Natural killer cell (primary cell): ENCODE measurements around the gene SLC38A1. TPM values are rescaled to one million over a fixed set of nuclear protein-coding genes. Genes with fewer than 3 reads are reported as not detected.
A peak's percentile ranks its signal among the peaks of the same experiment; 100 is the strongest.

Experiments used
- ATAC-seq, 3 donors: fragments of 150-1000 bp in 2 of 3; fragments of 200-7000 bp in 1 of 3; cut with Tn5 transposase; 1 replicate in 1 of 3; 2 replicates in 2 of 3; pipeline ENCODE4 v1.10.0; 2021; ENCODE audit warnings: mild to moderate bottlenecking in 2 of 3, moderate library complexity in 2 of 3
- DNase-seq, 2 donors: peaks; one replicate each; pipeline versions ENCODE4 v3.0.0 to v3.0.0-alpha.2; 2013 to 2021; ENCODE audit warnings: mixed read lengths in 1 of 2
- H3K27ac ChIP-seq: one replicate; pipeline ENCODE4 v1.5.1; 2013; ENCODE audit warnings: mild to moderate bottlenecking, low read length
- H3K27me3 ChIP-seq: one replicate; pipeline ENCODE4 v1.6.1; 2013; ENCODE audit warnings: low read length; ENCODE audit not compliant: control insufficient read depth, insufficient read depth
- H3K36me3 ChIP-seq: one replicate; pipeline ENCODE4 v1.6.1; 2013; ENCODE audit warnings: low read length; ENCODE audit not compliant: control insufficient read depth, insufficient read depth
- H3K4me1 ChIP-seq: one replicate; pipeline ENCODE4 v1.6.1; 2013; ENCODE audit warnings: low read length; ENCODE audit not compliant: control insufficient read depth, insufficient read depth
- H3K4me3 ChIP-seq: one replicate; pipeline ENCODE4 v1.5.1; 2013; ENCODE audit warnings: low read length
- H3K9me3 ChIP-seq: one replicate; pipeline ENCODE4 v1.6.1; 2013; ENCODE audit warnings: low read length; ENCODE audit not compliant: control insufficient read depth, insufficient read depth
- H3K27ac Mint-ChIP-seq, 2 donors: one replicate each; pipeline ENCODE4 v1.8.0; 2022; ENCODE audit warnings: mild to moderate bottlenecking in 2 of 2, mixed read lengths in 2 of 2, moderate library complexity in 1 of 2
- H3K27me3 Mint-ChIP-seq, 2 donors: one replicate each; pipeline ENCODE4 v1.8.0; 2022; ENCODE audit warnings: low read depth in 2 of 2, mixed read lengths in 2 of 2
- H3K36me3 Mint-ChIP-seq: one replicate; pipeline ENCODE4 v1.8.0; 2022; ENCODE audit warnings: mixed read lengths
- H3K4me1 Mint-ChIP-seq, 2 donors: one replicate each; pipeline ENCODE4 v1.8.0; 2022; ENCODE audit warnings: mixed read lengths in 2 of 2
- H3K4me3 Mint-ChIP-seq: one replicate; pipeline ENCODE4 v1.8.0; 2022; ENCODE audit warnings: mild to moderate bottlenecking, moderate library complexity, mixed read lengths
- H3K9me3 Mint-ChIP-seq, 2 donors: one replicate each; pipeline ENCODE4 v1.8.0; 2022; ENCODE audit warnings: mixed read lengths in 2 of 2
- WGBS: methylation state at CpG from one replicate; pipeline ENCODE4 v1.1.7; 2013; ENCODE audit warnings: missing lambda C conversion rate; ENCODE audit not compliant: insufficient coverage; 5-methylcytosine and 5-hydroxymethylcytosine counted together
- intact Hi-C: fragments of 100-400 bp; cut with micrococcal nuclease; formaldehyde crosslinking; loops from one replicate; pipeline ENCODE4 v1.14.2; 2022
- total RNA-seq, 4 donors: library from RNA; stranded (reverse); fragments of 120-200 nt in 1 of 4; gene quantifications; one replicate each; pipeline versions ENCODE4 v1.2.3 to v1.2.4, GENCODE V29; 2013 to 2022
- TF ChIP-seq, protein P1 (sequence below): fragments of 200-600 bp; IDR thresholded peaks from one replicate; pipeline ENCODE4 v1.8.0; 2022; ENCODE audit warnings: antibody characterized with exemption

SLC38A1 gene
- total RNA-seq, 3 donors from 2014 or later (not counting 1 experiment from before 2014, with no cell fraction given), result 295 to 385 (median 354) TPM

DNA sequence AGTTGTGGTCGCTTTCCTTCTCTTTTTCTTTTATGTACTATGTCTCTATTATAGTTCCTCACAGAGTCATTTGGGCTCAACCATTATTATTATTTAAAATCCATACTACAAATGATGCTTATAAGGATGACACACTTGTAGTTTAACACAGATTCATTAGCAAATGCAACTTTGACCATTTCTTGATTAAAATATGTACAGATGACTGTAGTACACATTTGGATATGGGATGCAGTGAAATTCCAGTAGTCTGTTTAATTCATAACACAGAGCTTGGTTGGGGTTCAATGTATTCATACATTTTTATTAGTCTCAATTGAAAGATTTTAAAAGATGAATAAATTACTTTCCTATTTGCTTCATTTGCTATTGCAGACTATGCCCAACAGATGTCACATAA, 30.0 kb downstream of the SLC38A1 start:
- TF ChIP-seq, protein P1, sequence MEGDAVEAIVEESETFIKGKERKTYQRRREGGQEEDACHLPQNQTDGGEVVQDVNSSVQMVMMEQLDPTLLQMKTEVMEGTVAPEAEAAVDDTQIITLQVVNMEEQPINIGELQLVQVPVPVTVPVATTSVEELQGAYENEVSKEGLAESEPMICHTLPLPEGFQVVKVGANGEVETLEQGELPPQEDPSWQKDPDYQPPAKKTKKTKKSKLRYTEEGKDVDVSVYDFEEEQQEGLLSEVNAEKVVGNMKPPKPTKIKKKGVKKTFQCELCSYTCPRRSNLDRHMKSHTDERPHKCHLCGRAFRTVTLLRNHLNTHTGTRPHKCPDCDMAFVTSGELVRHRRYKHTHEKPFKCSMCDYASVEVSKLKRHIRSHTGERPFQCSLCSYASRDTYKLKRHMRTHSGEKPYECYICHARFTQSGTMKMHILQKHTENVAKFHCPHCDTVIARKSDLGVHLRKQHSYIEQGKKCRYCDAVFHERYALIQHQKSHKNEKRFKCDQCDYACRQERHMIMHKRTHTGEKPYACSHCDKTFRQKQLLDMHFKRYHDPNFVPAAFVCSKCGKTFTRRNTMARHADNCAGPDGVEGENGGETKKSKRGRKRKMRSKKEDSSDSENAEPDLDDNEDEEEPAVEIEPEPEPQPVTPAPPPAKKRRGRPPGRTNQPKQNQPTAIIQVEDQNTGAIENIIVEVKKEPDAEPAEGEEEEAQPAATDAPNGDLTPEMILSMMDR, result no peak
- H3K27ac ChIP-seq, result no peak overlapping the region
- Mint-ChIP-seq H3K4me1 (peaks cover 68 to 71% of the 10 kb centered on the region in 2 donors), H3K27ac (peak overlapping the region in 1 of 2 donors; percentile 84), H3K9me3 (no peaks in the 10 kb centered on the region), H3K36me3 (no peaks in the 10 kb centered on the region), H3K4me3 (no peak overlapping the region), H3K27me3 (no peaks in the 10 kb centered on the region)
- DNase-seq (no peak), ATAC-seq (no peak)
- no peaks in the 10 kb centered on the region for H3K27me3 ChIP-seq
- intact Hi-C loops, result no loop called here
- H3K4me3 ChIP-seq, result no peak overlapping the region
- WGBS, result 100% methylated on average over 1 of the region's 1 CpG
- peaks cover 3% of the 10 kb centered on the region for H3K4me1 ChIP-seq
- H3K36me3 ChIP-seq, result peaks cover 70% of the 10 kb centered on the region
- no peaks in the 10 kb centered on the region for H3K9me3 ChIP-seq

DNA sequence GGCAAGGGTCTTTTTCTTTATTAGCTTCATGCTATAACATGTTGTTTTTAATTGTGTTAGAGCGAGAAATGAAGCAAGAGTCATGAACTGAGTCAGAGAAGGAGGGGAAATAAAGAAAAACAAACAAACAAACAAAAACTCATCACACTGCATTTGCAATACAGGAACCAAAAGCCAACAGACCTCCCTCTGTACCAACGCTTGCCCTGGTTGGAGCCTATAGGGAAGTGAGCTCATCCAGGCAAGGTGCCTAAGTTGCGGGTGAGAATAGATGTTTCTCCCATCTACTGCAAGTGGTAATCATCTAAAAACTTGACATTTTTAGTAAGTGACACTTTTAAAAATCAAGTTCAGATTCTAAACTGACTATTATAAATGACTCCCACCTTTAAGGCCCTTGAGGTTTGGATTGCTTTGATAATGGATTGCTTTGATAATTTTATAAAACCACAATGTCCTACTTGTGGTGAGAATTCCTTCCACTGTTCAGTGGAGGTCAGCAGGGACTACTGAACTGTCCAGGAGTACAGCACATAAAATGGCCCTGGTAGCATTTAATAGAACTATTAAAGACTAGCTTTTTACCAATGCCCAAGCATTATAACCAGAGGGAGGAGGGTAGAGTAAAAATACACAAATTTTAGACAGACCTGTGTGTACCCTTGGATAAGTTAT, 31.3 kb downstream of the SLC38A1 start:
- no peak overlapping the region for H3K4me3 ChIP-seq
- DNase-seq (no peak), ATAC-seq (no peak)
- H3K9me3 Mint-ChIP-seq, result no peaks in the 10 kb centered on the region
- H3K4me1 Mint-ChIP-seq, result peaks cover 62 to 63% of the 10 kb centered on the region in 2 donors
- no peaks in the 10 kb centered on the region for H3K27me3 ChIP-seq
- intact Hi-C loops, result no loop called here
- H3K4me1 ChIP-seq, result peaks cover 3% of the 10 kb centered on the region
- TF ChIP-seq, protein P1, result no peak
- peak overlapping the region in 1 of 2 donors; percentile 84 for H3K27ac Mint-ChIP-seq
- no peak overlapping the region for H3K27ac ChIP-seq
- H3K36me3 ChIP-seq, result peaks cover 67% of the 10 kb centered on the region
- H3K27me3 Mint-ChIP-seq, result no peaks in the 10 kb centered on the region
- no peaks in the 10 kb centered on the region for H3K36me3 Mint-ChIP-seq
- no peak overlapping the region for H3K4me3 Mint-ChIP-seq
- no peaks in the 10 kb centered on the region for H3K9me3 ChIP-seq
- WGBS, result 71% methylated on average over 2 of the region's 3 CpGs

- H3K9me3 Mint-ChIP-seq, result no peaks in the 10 kb centered on the region
- H3K4me3 Mint-ChIP-seq, result peak overlapping the region; percentile 22
- H3K4me1 Mint-ChIP-seq, result peaks cover 52 to 65% of the 10 kb centered on the region in 2 donors
- Histone ChIP-seq H3K4me3 (no peak overlapping the region), H3K9me3 (no peaks in the 10 kb centered on the region), H3K4me1 (no peaks in the 10 kb centered on the region), H3K27me3 (no peaks in the 10 kb centered on the region), H3K27ac (no peak overlapping the region), H3K36me3 (peaks cover 63% of the 10 kb centered on the region)
- intact Hi-C loops, result no loop called here
- ATAC-seq (peak in 2 of 3 donors; percentile 14 to 28), DNase-seq (no peak)
- no peaks in the 10 kb centered on the region for H3K27me3 Mint-ChIP-seq
- TF ChIP-seq, protein P1, result no peak
- H3K27ac Mint-ChIP-seq, result peak overlapping the region; percentile 64 to 84
- WGBS, result 88% methylated on average over 1 of the region's 1 CpG
- no peaks in the 10 kb centered on the region for H3K36me3 Mint-ChIP-seq
Observed at GRCh38 chr12:46234000-46234399, 34.8 kb downstream of the SLC38A1 start.

- H3K4me3 Mint-ChIP-seq, result no peak overlapping the region
- ATAC-seq (no peak), DNase-seq (no peak)
- Histone ChIP-seq H3K36me3 (peaks cover 63% of the 10 kb centered on the region), H3K9me3 (no peaks in the 10 kb centered on the region), H3K27me3 (no peaks in the 10 kb centered on the region), H3K27ac (no peak overlapping the region), H3K4me1 (no peaks in the 10 kb centered on the region), H3K4me3 (no peak overlapping the region)
- no peaks in the 10 kb centered on the region for H3K9me3 Mint-ChIP-seq
- H3K27ac Mint-ChIP-seq, result peak overlapping the region; percentile 64 to 84
- peaks cover 47 to 59% of the 10 kb centered on the region in 2 donors for H3K4me1 Mint-ChIP-seq
- TF ChIP-seq, protein P1, result no peak
- intact Hi-C loops, result no loop called here
- H3K36me3 Mint-ChIP-seq, result no peaks in the 10 kb centered on the region
- H3K27me3 Mint-ChIP-seq, result no peaks in the 10 kb centered on the region
- 22% methylated on average over 1 of the region's 2 CpGs for WGBS
Observed at GRCh38 chr12:46233423-46233822, 35.4 kb downstream of the SLC38A1 start.
